GM23338 (cell line): Measurements from ENCODE around the gene PRR33. TPM values are rescaled to one million over a fixed set of nuclear protein-coding genes. Genes with fewer than 3 reads are reported as not detected.

Source experiments
- ATAC-seq: fragments of 200-7000 bp; cut with Tn5 transposase; 3 replicates; pipeline ENCODE4 v1.9.1; 2020
- DNase-seq: peaks from one replicate; pipeline ENCODE4 v3.0.0-alpha.2; 2015; ENCODE audit warnings: low spot score
- H2AFZ ChIP-seq: fragments of 200-600 bp; sonication (generic); 2 replicates; pipeline ENCODE4 v1.8.0; 2016; ENCODE audit warnings: antibody characterized with exemption, mild to moderate bottlenecking, moderate library complexity
- H3F3A ChIP-seq: fragments of 200-600 bp; sonication (generic); replicated peaks from 2 replicates; pipeline ENCODE4 v1.8.0; 2017; ENCODE audit warnings: antibody characterized with exemption, mixed run types, low read depth
- H3K27ac ChIP-seq: fragments of 200-600 bp; sonication (generic); 2 replicates; pipeline ENCODE4 v1.6.1; 2016; ENCODE audit warnings: low read depth
- H3K27me3 ChIP-seq: fragments of 200-600 bp; sonication (generic); 2 replicates; pipeline ENCODE4 v1.8.0; 2016; ENCODE audit warnings: mild to moderate bottlenecking, mixed run types, moderate library complexity; ENCODE audit not compliant: insufficient read depth
- H3K36me3 ChIP-seq: fragments of 200-600 bp; sonication (generic); 2 replicates; pipeline ENCODE4 v1.8.0; 2016; ENCODE audit warnings: mild to moderate bottlenecking; ENCODE audit not compliant: insufficient read depth
- H3K4me1 ChIP-seq: fragments of 200-600 bp; sonication (generic); 2 replicates; pipeline ENCODE4 v1.8.0; 2016; ENCODE audit warnings: mild to moderate bottlenecking, moderate library complexity; ENCODE audit not compliant: insufficient read depth
- H3K4me2 ChIP-seq: fragments of 200-600 bp; sonication (generic); 2 replicates; pipeline ENCODE4 v1.7.1; 2017; ENCODE audit warnings: mixed run types
- H3K4me3 ChIP-seq: fragments of 200-600 bp; sonication (generic); 2 replicates; pipeline ENCODE4 v1.6.1; 2016; ENCODE audit warnings: mixed run types
- H3K79me2 ChIP-seq: fragments of 200-600 bp; sonication (generic); replicated peaks from 2 replicates; pipeline ENCODE4 v1.8.0; 2017; ENCODE audit warnings: mild to moderate bottlenecking; ENCODE audit not compliant: insufficient read depth
- H3K9me2 ChIP-seq: fragments of 200-600 bp; sonication (generic); 2 replicates; pipeline ENCODE4 v1.8.0; 2017; ENCODE audit not compliant: insufficient read depth
- H4K20me1 ChIP-seq: fragments of 200-600 bp; sonication (generic); replicated peaks from 2 replicates; pipeline ENCODE4 v1.8.0; 2017; ENCODE audit warnings: mild to moderate bottlenecking; ENCODE audit not compliant: insufficient read depth
- H3K27ac Mint-ChIP-seq: 2 replicates; pipeline ENCODE4 v1.8.0; 2020; ENCODE audit warnings: inconsistent platforms, mild to moderate bottlenecking, moderate library complexity, mixed read lengths
- H3K27me3 Mint-ChIP-seq: 3 replicates; pipeline ENCODE4 v1.8.0; 2022; ENCODE audit warnings: low read depth, mild to moderate bottlenecking, moderate library complexity, mixed read lengths, inconsistent platforms; ENCODE audit not compliant: insufficient read depth, poor library complexity
- H3K36me3 Mint-ChIP-seq: 3 replicates; pipeline ENCODE4 v1.8.0; 2021; ENCODE audit warnings: low read depth, mild to moderate bottlenecking, inconsistent platforms, moderate library complexity, mixed read lengths
- H3K4me1 Mint-ChIP-seq: 3 replicates; pipeline ENCODE4 v1.8.0; 2020; ENCODE audit warnings: mild to moderate bottlenecking, inconsistent platforms, mixed read lengths
- H3K4me3 Mint-ChIP-seq: 3 replicates; pipeline ENCODE4 v1.8.0; 2021; ENCODE audit warnings: moderate library complexity, mild to moderate bottlenecking, inconsistent platforms, mixed read lengths
- H3K9me3 Mint-ChIP-seq: 3 replicates; pipeline ENCODE4 v1.8.0; 2020; ENCODE audit warnings: moderate library complexity, mild to moderate bottlenecking, inconsistent platforms, mixed read lengths
- ETS1 ChIP-seq: IDR thresholded peaks from 2 replicates; pipeline ENCODE4 v1.6.1; 2016; ENCODE audit warnings: antibody characterized with exemption
- EZH2 ChIP-seq: fragments of 200-600 bp; sonication (generic); IDR thresholded peaks from one replicate; pipeline ENCODE4 v1.8.0; 2017; ENCODE audit warnings: antibody characterized with exemption, mild to moderate bottlenecking, low read depth; ENCODE audit not compliant: unreplicated experiment
- JUNB ChIP-seq: IDR thresholded peaks from one replicate; pipeline ENCODE4 v1.6.1; 2016; ENCODE audit warnings: antibody characterized with exemption; ENCODE audit not compliant: unreplicated experiment
- NANOG ChIP-seq: IDR thresholded peaks from 2 replicates; pipeline ENCODE4 v1.6.1; 2016; ENCODE audit warnings: antibody characterized with exemption, borderline replicate concordance
- POLR2AphosphoS5 ChIP-seq: IDR thresholded peaks from 2 replicates; pipeline ENCODE4 v1.6.1; 2016; ENCODE audit warnings: antibody characterized with exemption, low read depth
- ZNF114 ChIP-seq: fragments of 250-450 bp; sonication (Bioruptor Pico); IDR thresholded peaks from 2 replicates; pipeline ENCODE4 v1.5.0; 2020; ENCODE audit warnings: mild to moderate bottlenecking, moderate library complexity
- ZNF462 ChIP-seq: fragments of 250-450 bp; sonication (Bioruptor Pico); IDR thresholded peaks from 2 replicates; pipeline ENCODE4 v1.5.0; 2020; ENCODE audit warnings: mild to moderate bottlenecking, moderate library complexity
- polyA plus RNA-seq: library from polyadenylated mRNA; unstranded; fragments of >200 nt; fragmentation: Nextera tagmentation; extraction: Ambion mirVana; gene quantifications from 2 replicates; pipeline ENCODE4 v1.2.1, GENCODE V29; 2016
- total RNA-seq: library from RNA; depleted of rRNA; stranded (reverse); fragments of >200 nt; shearing (Covaris generic); gene quantifications from 2 replicates; pipeline ENCODE4 v1.2.3, GENCODE V29; 2014

The PRR33 gene
- total and polyA plus RNA-seq, 2 experiments from 2014 or later: not detected

- TF ChIP-seq ZNF462 (CRISPR knock-in tag) (no peak), POLR2AphosphoS5 (no peak), ZNF114 (CRISPR knock-in tag) (no peak), NANOG (no peak)
Observed at GRCh38 chr11:1888347-1888753, 3.3 kb downstream of the PRR33 start (continued).

- H3K27me3 Mint-ChIP-seq: peaks cover 8% of the 10 kb centered on the region
- Histone ChIP-seq H3K79me2 (no peaks in the 10 kb centered on the region), H4K20me1 (no peaks in the 10 kb centered on the region), H3K4me1 (no peaks in the 10 kb centered on the region), H3K27ac (no peak overlapping the region), H3K9me2 (no peaks in the 10 kb centered on the region), H3K4me2 (no peak overlapping the region), H3K27me3 (no peaks in the 10 kb centered on the region), H3F3A (no peaks in the 10 kb centered on the region), H3K36me3 (no peaks in the 10 kb centered on the region), H2AFZ (no peak overlapping the region), H3K4me3 (no peak overlapping the region)
- no peaks in the 10 kb centered on the region for H3K4me1 Mint-ChIP-seq
- H3K9me3 Mint-ChIP-seq: no peaks in the 10 kb centered on the region
- H3K27ac Mint-ChIP-seq: no peak overlapping the region
- no peak for ATAC-seq
- H3K36me3 Mint-ChIP-seq: no peaks in the 10 kb centered on the region
- no peak for DNase-seq
- H3K4me3 Mint-ChIP-seq: no peak overlapping the region
- TF ChIP-seq ZNF114 (CRISPR knock-in tag) (no peak), ETS1 (no peak), ZNF462 (CRISPR knock-in tag) (no peak), EZH2 (no peak), JUNB (no peak)
Observed at GRCh38 chr11:1887451-1888346, 4.0 kb downstream of the PRR33 start.
